Thyroid gland (tissue), 4 donors: ENCODE data around the gene FRRS1L. TPM values are rescaled to one million over a fixed set of nuclear protein-coding genes. Genes with fewer than 3 reads are reported as not detected.

Experiments
- DNase-seq, 2 donors: peaks; one replicate each; pipeline ENCODE4 v3.0.0-alpha.2; 2019
- H3K27ac ChIP-seq, 3 donors: fragments of 200-600 bp; sonication (generic); 1 replicate in 2 of 3; 2 replicates in 1 of 3; pipeline ENCODE4 v1.5.1; 2016 to 2019; ENCODE audit warnings: mild to moderate bottlenecking in 1 of 3, moderate library complexity in 1 of 3
- H3K27me3 ChIP-seq: fragments of 200-600 bp; sonication (generic); one replicate; pipeline ENCODE4 v1.5.1; 2019
- H3K36me3 ChIP-seq, 2 donors: fragments of 200-600 bp; sonication (generic); one replicate each; pipeline ENCODE4 v1.5.1; 2016 to 2019
- H3K4me1 ChIP-seq, 2 donors: fragments of 200-600 bp; sonication (generic); one replicate each; pipeline ENCODE4 v1.5.1; 2017 to 2019
- H3K4me3 ChIP-seq, 3 donors: fragments of 200-600 bp; sonication (generic); replicated peaks in 1 of 3; 1 replicate in 2 of 3; 2 replicates in 1 of 3; pipeline ENCODE4 v1.5.1; 2016; ENCODE audit warnings: mild to moderate bottlenecking in 1 of 3
- H3K9me3 ChIP-seq: fragments of 200-600 bp; sonication (generic); one replicate; pipeline ENCODE4 v1.5.1; 2017
- CTCF ChIP-seq, 6 experiments: fragments of 200-600 bp in 3 of 6; fragments of 450-650 bp in 3 of 6; sonication (generic) in 3 of 6; IDR thresholded peaks; one replicate each; pipeline ENCODE4 v1.5.1; 2016 to 2019; ENCODE audit warnings: antibody characterized with exemption in 6 of 6, mild to moderate bottlenecking in 2 of 6, inconsistent platforms in 1 of 6, moderate library complexity in 1 of 6
- POLR2A ChIP-seq, 2 donors: fragments of 450-650 bp; IDR thresholded peaks; one replicate each; pipeline ENCODE4 v1.6.1; 2017; ENCODE audit warnings: antibody characterized with exemption in 2 of 2, mild to moderate bottlenecking in 2 of 2, moderate library complexity in 1 of 2
- WGBS, 2 donors: methylation state at CpG; one replicate each; pipeline ENCODE4 v1.1.5; 2017; 5-methylcytosine and 5-hydroxymethylcytosine counted together
- intact Hi-C: fragments of 100-400 bp; cut with DNase I; formaldehyde crosslinking; loops from one replicate; pipeline ENCODE4 v1.15.1; 2023
- total RNA-seq, 4 donors: library from RNA; depleted of rRNA; stranded (reverse); fragments of >200 nt; gene quantifications; one replicate each; pipeline ENCODE4 v1.2.3, GENCODE V29; 2016

FRRS1L gene
- total RNA-seq, 4 donors from 2014 or later, result 0.33 to 11.2 (median 1.4) TPM

DNA sequence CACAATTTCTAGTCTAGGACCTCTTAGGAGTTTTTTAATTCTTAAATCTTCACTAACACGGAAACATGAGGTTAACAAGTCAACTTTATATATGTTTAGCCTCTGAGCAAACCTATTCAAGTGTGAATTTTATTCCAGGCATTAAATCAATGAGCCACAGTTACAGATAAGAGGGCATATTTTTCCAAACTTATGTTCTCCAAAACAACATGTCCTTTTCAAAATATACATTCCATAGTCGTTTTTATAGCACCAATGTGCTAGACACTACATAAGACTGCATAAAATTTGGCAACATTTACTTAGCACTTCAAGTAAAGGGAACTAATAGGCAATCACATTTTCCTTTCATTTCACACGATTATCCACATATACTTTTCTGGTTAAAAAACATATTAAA lies 53.8 kb downstream of the FRRS1L start:
- no peaks in the 10 kb centered on the region for H3K9me3 ChIP-seq
- no peaks in the 10 kb centered on the region for H3K27me3 ChIP-seq
- H3K4me1 ChIP-seq, result peaks cover 77 to 84% of the 10 kb centered on the region in 2 donors
- no peak overlapping the region for H3K4me3 ChIP-seq
- DNase-seq, result no peak
- intact Hi-C loops, result no loop called here
- peak overlapping the region; percentile 96 to 98 (median 96) for H3K27ac ChIP-seq
- TF ChIP-seq CTCF (IDR thresholded peaks at IDR 0.05), result no peak
- no peak for TF ChIP-seq POLR2A (IDR thresholded peaks at IDR 0.05)
- H3K36me3 ChIP-seq, result no peaks in the 10 kb centered on the region
- 34 to 44% methylated on average over 3 of the region's 3 CpGs for WGBS, 2 donors

- peak in 1 of 2 donors; percentile 30 for TF ChIP-seq POLR2A (IDR thresholded peaks at IDR 0.05)
- TF ChIP-seq CTCF (IDR thresholded peaks at IDR 0.05), result no peak
- H3K36me3 ChIP-seq, result peaks cover 0 to 3% of the 10 kb centered on the region in 2 donors
These were observed 56.6 kb downstream of the FRRS1L start for GRCh38 chr9:109110329-109111021.

DNA sequence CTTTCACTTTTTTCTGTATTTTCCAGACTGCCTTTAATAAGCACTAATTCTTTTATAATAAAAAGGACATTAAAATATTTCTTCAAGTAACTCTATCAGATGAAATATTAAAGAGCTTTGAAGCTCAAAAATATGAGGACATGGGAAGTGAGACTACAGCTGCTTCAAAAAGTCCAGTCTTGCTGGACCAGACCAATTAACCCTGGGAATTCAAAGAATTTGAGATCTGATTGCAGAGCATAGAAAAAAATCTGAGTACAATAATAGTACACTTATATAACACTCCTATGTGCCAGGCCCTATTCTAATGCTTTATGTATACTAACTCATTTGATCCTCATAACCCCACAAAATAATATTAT lies 57.1 kb downstream of the FRRS1L start:
- Histone ChIP-seq H3K27me3 (no peaks in the 10 kb centered on the region), H3K9me3 (no peaks in the 10 kb centered on the region), H3K4me1 (peaks cover 72 to 79% of the 10 kb centered on the region in 2 donors), H3K36me3 (peaks cover 0 to 6% of the 10 kb centered on the region in 2 donors), H3K4me3 (no peak overlapping the region), H3K27ac (peak overlapping the region; percentile 96 to 98 (median 96))
- no peak for TF ChIP-seq CTCF (IDR thresholded peaks at IDR 0.05)
- TF ChIP-seq POLR2A (IDR thresholded peaks at IDR 0.05), result peak in 1 of 2 donors; percentile 8
- intact Hi-C loops, result no loop called here
- DNase-seq, result no peak

More at GRCh38 chr9:109110329-109111021, 56.6 kb downstream of the FRRS1L start:
- no peak for DNase-seq
- Histone ChIP-seq H3K4me3 (no peak overlapping the region), H3K9me3 (no peaks in the 10 kb centered on the region), H3K4me1 (peaks cover 75 to 84% of the 10 kb centered on the region in 2 donors), H3K27me3 (no peaks in the 10 kb centered on the region), H3K27ac (peak overlapping the region; percentile 96 to 98 (median 96))
- WGBS, 2 donors, result 41 to 55% methylated on average over 5 of the region's 5 CpGs
- intact Hi-C loops, result no loop called here

GRCh38 chr9:109108318-109108717 lies 58.7 kb downstream of the FRRS1L start:
- no peak for TF ChIP-seq POLR2A (IDR thresholded peaks at IDR 0.05)
- peaks cover 0 to 6% of the 10 kb centered on the region in 2 donors for H3K36me3 ChIP-seq
- H3K27me3 ChIP-seq, result no peaks in the 10 kb centered on the region
- DNase-seq, result no peak
- H3K27ac ChIP-seq, result peak overlapping the region; percentile 96 to 98 (median 96)
- H3K9me3 ChIP-seq, result no peaks in the 10 kb centered on the region
- no peak overlapping the region for H3K4me3 ChIP-seq
- 44 to 45% methylated on average over 4 of the region's 4 CpGs for WGBS, 2 donors
- H3K4me1 ChIP-seq, result peaks cover 61 to 66% of the 10 kb centered on the region in 2 donors
- intact Hi-C loops, result no loop called here

- DNase-seq, result no peak
- Histone ChIP-seq H3K27me3 (no peaks in the 10 kb centered on the region), H3K36me3 (peaks cover 0 to 6% of the 10 kb centered on the region in 2 donors), H3K9me3 (no peaks in the 10 kb centered on the region), H3K4me3 (no peak overlapping the region), H3K27ac (peak overlapping the region; percentile 96 to 98 (median 96)), H3K4me1 (peaks cover 60 to 65% of the 10 kb centered on the region in 2 donors)
- TF ChIP-seq POLR2A (IDR thresholded peaks at IDR 0.05) (peak in 1 of 2 donors; percentile 51), CTCF (IDR thresholded peaks at IDR 0.05) (no peak)
- intact Hi-C loops, result no loop called here
- 31 to 41% methylated on average over 4 of the region's 4 CpGs for WGBS, 2 donors
These were observed 59.4 kb downstream of the FRRS1L start for GRCh38 chr9:109107402-109108240.
